GM23338 (cell line): ENCODE measurements around the gene CDK5R2. TPM values are rescaled to one million over a fixed set of nuclear protein-coding genes. Genes with fewer than 3 reads are reported as not detected.

Experiments
- ATAC-seq: fragments of 200-7000 bp; cut with Tn5 transposase; 3 replicates; pipeline ENCODE4 v1.9.1; 2020
- DNase-seq: peaks from one replicate; pipeline ENCODE4 v3.0.0-alpha.2; 2015; ENCODE audit warnings: low spot score
- H2AFZ ChIP-seq: fragments of 200-600 bp; sonication (generic); 2 replicates; pipeline ENCODE4 v1.8.0; 2016; ENCODE audit warnings: antibody characterized with exemption, mild to moderate bottlenecking, moderate library complexity
- H3F3A ChIP-seq: fragments of 200-600 bp; sonication (generic); replicated peaks from 2 replicates; pipeline ENCODE4 v1.8.0; 2017; ENCODE audit warnings: antibody characterized with exemption, mixed run types, low read depth
- H3K27ac ChIP-seq: fragments of 200-600 bp; sonication (generic); 2 replicates; pipeline ENCODE4 v1.6.1; 2016; ENCODE audit warnings: low read depth
- H3K27me3 ChIP-seq: fragments of 200-600 bp; sonication (generic); 2 replicates; pipeline ENCODE4 v1.8.0; 2016; ENCODE audit warnings: mild to moderate bottlenecking, mixed run types, moderate library complexity; ENCODE audit not compliant: insufficient read depth
- H3K36me3 ChIP-seq: fragments of 200-600 bp; sonication (generic); 2 replicates; pipeline ENCODE4 v1.8.0; 2016; ENCODE audit warnings: mild to moderate bottlenecking; ENCODE audit not compliant: insufficient read depth
- H3K4me1 ChIP-seq: fragments of 200-600 bp; sonication (generic); 2 replicates; pipeline ENCODE4 v1.8.0; 2016; ENCODE audit warnings: mild to moderate bottlenecking, moderate library complexity; ENCODE audit not compliant: insufficient read depth
- H3K4me2 ChIP-seq: fragments of 200-600 bp; sonication (generic); 2 replicates; pipeline ENCODE4 v1.7.1; 2017; ENCODE audit warnings: mixed run types
- H3K4me3 ChIP-seq: fragments of 200-600 bp; sonication (generic); 2 replicates; pipeline ENCODE4 v1.6.1; 2016; ENCODE audit warnings: mixed run types
- H3K79me2 ChIP-seq: fragments of 200-600 bp; sonication (generic); replicated peaks from 2 replicates; pipeline ENCODE4 v1.8.0; 2017; ENCODE audit warnings: mild to moderate bottlenecking; ENCODE audit not compliant: insufficient read depth
- H3K9me2 ChIP-seq: fragments of 200-600 bp; sonication (generic); 2 replicates; pipeline ENCODE4 v1.8.0; 2017; ENCODE audit not compliant: insufficient read depth
- H4K20me1 ChIP-seq: fragments of 200-600 bp; sonication (generic); replicated peaks from 2 replicates; pipeline ENCODE4 v1.8.0; 2017; ENCODE audit warnings: mild to moderate bottlenecking; ENCODE audit not compliant: insufficient read depth
- H3K27ac Mint-ChIP-seq: 2 replicates; pipeline ENCODE4 v1.8.0; 2020; ENCODE audit warnings: inconsistent platforms, mild to moderate bottlenecking, moderate library complexity, mixed read lengths
- H3K27me3 Mint-ChIP-seq: 3 replicates; pipeline ENCODE4 v1.8.0; 2022; ENCODE audit warnings: low read depth, mild to moderate bottlenecking, moderate library complexity, mixed read lengths, inconsistent platforms; ENCODE audit not compliant: insufficient read depth, poor library complexity
- H3K36me3 Mint-ChIP-seq: 3 replicates; pipeline ENCODE4 v1.8.0; 2021; ENCODE audit warnings: low read depth, mild to moderate bottlenecking, inconsistent platforms, moderate library complexity, mixed read lengths
- H3K4me1 Mint-ChIP-seq: 3 replicates; pipeline ENCODE4 v1.8.0; 2020; ENCODE audit warnings: mild to moderate bottlenecking, inconsistent platforms, mixed read lengths
- H3K4me3 Mint-ChIP-seq: 3 replicates; pipeline ENCODE4 v1.8.0; 2021; ENCODE audit warnings: moderate library complexity, mild to moderate bottlenecking, inconsistent platforms, mixed read lengths
- H3K9me3 Mint-ChIP-seq: 3 replicates; pipeline ENCODE4 v1.8.0; 2020; ENCODE audit warnings: moderate library complexity, mild to moderate bottlenecking, inconsistent platforms, mixed read lengths
- CREB1 ChIP-seq: fragments of 250-450 bp; sonication (Bioruptor Pico); IDR thresholded peaks from 2 replicates; pipeline ENCODE4 v1.5.0; 2020; ENCODE audit warnings: low read depth, mild to moderate bottlenecking, moderate library complexity
- EZH2 ChIP-seq: fragments of 200-600 bp; sonication (generic); IDR thresholded peaks from one replicate; pipeline ENCODE4 v1.8.0; 2017; ENCODE audit warnings: antibody characterized with exemption, mild to moderate bottlenecking, low read depth; ENCODE audit not compliant: unreplicated experiment
- EZH2phosphoT487 ChIP-seq: fragments of 200-600 bp; sonication (generic); IDR thresholded peaks from one replicate; pipeline ENCODE4 v1.8.1; 2018; ENCODE audit warnings: antibody characterized with exemption; ENCODE audit not compliant: unreplicated experiment
- JUNB ChIP-seq: IDR thresholded peaks from one replicate; pipeline ENCODE4 v1.6.1; 2016; ENCODE audit warnings: antibody characterized with exemption; ENCODE audit not compliant: unreplicated experiment
- NANOG ChIP-seq: IDR thresholded peaks from 2 replicates; pipeline ENCODE4 v1.6.1; 2016; ENCODE audit warnings: antibody characterized with exemption, borderline replicate concordance
- POLR2AphosphoS5 ChIP-seq: IDR thresholded peaks from 2 replicates; pipeline ENCODE4 v1.6.1; 2016; ENCODE audit warnings: antibody characterized with exemption, low read depth
- STAT1 ChIP-seq: IDR thresholded peaks from one replicate; pipeline ENCODE4 v1.6.1; 2016; ENCODE audit warnings: antibody characterized with exemption; ENCODE audit not compliant: unreplicated experiment
- ZNF114 ChIP-seq: fragments of 250-450 bp; sonication (Bioruptor Pico); IDR thresholded peaks from 2 replicates; pipeline ENCODE4 v1.5.0; 2020; ENCODE audit warnings: mild to moderate bottlenecking, moderate library complexity
- ZNF331 ChIP-seq: fragments of 250-450 bp; sonication (Bioruptor Pico); IDR thresholded peaks from 2 replicates; pipeline ENCODE4 v1.5.0; 2020; ENCODE audit warnings: low read depth, mild to moderate bottlenecking, moderate library complexity
- polyA plus RNA-seq: library from polyadenylated mRNA; unstranded; fragments of >200 nt; fragmentation: Nextera tagmentation; extraction: Ambion mirVana; gene quantifications from 2 replicates; pipeline ENCODE4 v1.2.1, GENCODE V29; 2016
- total RNA-seq: library from RNA; depleted of rRNA; stranded (reverse); fragments of >200 nt; shearing (Covaris generic); gene quantifications from 2 replicates; pipeline ENCODE4 v1.2.3, GENCODE V29; 2014
- TF ChIP-seq, protein P1 (sequence below): IDR thresholded peaks from one replicate; pipeline ENCODE4 v1.6.1; 2018; ENCODE audit warnings: antibody characterized with exemption; ENCODE audit not compliant: unreplicated experiment
- TF ChIP-seq, protein P2 (sequence below): fragments of 250-450 bp; sonication (Bioruptor Pico); IDR thresholded peaks from 2 replicates; pipeline ENCODE4 v1.5.0; 2020; ENCODE audit warnings: mild to moderate bottlenecking, moderate library complexity
- TF ChIP-seq, protein P3 (sequence below): IDR thresholded peaks from 2 replicates; pipeline ENCODE4 v1.6.1; 2016; ENCODE audit warnings: antibody characterized with exemption
- TF ChIP-seq, protein P4 (sequence below), 2 experiments: fragments of 200-600 bp in 1 of 2; sonication (generic) in 1 of 2; conservative IDR thresholded peaks; 2 replicates each; pipeline versions ENCODE4 v1.5.1 to v1.6.1; 2016 to 2017; ENCODE audit warnings: antibody characterized with exemption in 2 of 2, low read depth in 2 of 2, mild to moderate bottlenecking in 2 of 2, moderate library complexity in 1 of 2

The CDK5R2 gene
- total and polyA plus RNA-seq, 2 experiments from 2014 or later = 0.56 TPM; not detected in 1

DNA sequence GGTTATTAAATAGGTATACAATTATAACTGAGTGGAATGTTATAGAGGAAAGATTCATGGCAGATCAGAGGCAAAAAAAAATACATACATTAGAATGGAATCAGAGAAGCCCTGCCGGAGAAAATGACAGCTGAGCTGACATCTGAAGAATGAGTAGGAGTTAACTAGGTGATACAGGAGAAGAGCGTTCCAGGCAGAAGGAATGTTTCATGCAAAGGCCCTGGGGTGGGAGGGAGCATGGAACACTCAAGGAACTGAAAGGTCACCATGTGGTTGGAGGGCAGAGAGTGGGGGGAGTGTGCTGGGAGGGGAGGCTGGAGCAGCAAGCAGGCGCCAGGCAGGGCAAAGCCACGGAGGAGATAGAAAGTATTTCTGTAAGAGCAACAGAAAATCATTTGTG lies 31.6 kb upstream of the CDK5R2 start:
- H3K36me3 Mint-ChIP-seq = peaks cover 33% of the 10 kb centered on the region
- H3K27me3 Mint-ChIP-seq = peaks cover 8% of the 10 kb centered on the region
- TF ChIP-seq STAT1 (no peak), JUNB (no peak), NANOG (no peak), EZH2 (no peak), CREB1 (CRISPR knock-in tag) (no peak), POLR2AphosphoS5 (no peak), ZNF331 (no peak), ZNF114 (no peak), EZH2phosphoT487 (no peak)
- TF ChIP-seq, protein P1, sequence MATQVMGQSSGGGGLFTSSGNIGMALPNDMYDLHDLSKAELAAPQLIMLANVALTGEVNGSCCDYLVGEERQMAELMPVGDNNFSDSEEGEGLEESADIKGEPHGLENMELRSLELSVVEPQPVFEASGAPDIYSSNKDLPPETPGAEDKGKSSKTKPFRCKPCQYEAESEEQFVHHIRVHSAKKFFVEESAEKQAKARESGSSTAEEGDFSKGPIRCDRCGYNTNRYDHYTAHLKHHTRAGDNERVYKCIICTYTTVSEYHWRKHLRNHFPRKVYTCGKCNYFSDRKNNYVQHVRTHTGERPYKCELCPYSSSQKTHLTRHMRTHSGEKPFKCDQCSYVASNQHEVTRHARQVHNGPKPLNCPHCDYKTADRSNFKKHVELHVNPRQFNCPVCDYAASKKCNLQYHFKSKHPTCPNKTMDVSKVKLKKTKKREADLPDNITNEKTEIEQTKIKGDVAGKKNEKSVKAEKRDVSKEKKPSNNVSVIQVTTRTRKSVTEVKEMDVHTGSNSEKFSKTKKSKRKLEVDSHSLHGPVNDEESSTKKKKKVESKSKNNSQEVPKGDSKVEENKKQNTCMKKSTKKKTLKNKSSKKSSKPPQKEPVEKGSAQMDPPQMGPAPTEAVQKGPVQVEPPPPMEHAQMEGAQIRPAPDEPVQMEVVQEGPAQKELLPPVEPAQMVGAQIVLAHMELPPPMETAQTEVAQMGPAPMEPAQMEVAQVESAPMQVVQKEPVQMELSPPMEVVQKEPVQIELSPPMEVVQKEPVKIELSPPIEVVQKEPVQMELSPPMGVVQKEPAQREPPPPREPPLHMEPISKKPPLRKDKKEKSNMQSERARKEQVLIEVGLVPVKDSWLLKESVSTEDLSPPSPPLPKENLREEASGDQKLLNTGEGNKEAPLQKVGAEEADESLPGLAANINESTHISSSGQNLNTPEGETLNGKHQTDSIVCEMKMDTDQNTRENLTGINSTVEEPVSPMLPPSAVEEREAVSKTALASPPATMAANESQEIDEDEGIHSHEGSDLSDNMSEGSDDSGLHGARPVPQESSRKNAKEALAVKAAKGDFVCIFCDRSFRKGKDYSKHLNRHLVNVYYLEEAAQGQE = no peak
- TF ChIP-seq, protein P2, sequence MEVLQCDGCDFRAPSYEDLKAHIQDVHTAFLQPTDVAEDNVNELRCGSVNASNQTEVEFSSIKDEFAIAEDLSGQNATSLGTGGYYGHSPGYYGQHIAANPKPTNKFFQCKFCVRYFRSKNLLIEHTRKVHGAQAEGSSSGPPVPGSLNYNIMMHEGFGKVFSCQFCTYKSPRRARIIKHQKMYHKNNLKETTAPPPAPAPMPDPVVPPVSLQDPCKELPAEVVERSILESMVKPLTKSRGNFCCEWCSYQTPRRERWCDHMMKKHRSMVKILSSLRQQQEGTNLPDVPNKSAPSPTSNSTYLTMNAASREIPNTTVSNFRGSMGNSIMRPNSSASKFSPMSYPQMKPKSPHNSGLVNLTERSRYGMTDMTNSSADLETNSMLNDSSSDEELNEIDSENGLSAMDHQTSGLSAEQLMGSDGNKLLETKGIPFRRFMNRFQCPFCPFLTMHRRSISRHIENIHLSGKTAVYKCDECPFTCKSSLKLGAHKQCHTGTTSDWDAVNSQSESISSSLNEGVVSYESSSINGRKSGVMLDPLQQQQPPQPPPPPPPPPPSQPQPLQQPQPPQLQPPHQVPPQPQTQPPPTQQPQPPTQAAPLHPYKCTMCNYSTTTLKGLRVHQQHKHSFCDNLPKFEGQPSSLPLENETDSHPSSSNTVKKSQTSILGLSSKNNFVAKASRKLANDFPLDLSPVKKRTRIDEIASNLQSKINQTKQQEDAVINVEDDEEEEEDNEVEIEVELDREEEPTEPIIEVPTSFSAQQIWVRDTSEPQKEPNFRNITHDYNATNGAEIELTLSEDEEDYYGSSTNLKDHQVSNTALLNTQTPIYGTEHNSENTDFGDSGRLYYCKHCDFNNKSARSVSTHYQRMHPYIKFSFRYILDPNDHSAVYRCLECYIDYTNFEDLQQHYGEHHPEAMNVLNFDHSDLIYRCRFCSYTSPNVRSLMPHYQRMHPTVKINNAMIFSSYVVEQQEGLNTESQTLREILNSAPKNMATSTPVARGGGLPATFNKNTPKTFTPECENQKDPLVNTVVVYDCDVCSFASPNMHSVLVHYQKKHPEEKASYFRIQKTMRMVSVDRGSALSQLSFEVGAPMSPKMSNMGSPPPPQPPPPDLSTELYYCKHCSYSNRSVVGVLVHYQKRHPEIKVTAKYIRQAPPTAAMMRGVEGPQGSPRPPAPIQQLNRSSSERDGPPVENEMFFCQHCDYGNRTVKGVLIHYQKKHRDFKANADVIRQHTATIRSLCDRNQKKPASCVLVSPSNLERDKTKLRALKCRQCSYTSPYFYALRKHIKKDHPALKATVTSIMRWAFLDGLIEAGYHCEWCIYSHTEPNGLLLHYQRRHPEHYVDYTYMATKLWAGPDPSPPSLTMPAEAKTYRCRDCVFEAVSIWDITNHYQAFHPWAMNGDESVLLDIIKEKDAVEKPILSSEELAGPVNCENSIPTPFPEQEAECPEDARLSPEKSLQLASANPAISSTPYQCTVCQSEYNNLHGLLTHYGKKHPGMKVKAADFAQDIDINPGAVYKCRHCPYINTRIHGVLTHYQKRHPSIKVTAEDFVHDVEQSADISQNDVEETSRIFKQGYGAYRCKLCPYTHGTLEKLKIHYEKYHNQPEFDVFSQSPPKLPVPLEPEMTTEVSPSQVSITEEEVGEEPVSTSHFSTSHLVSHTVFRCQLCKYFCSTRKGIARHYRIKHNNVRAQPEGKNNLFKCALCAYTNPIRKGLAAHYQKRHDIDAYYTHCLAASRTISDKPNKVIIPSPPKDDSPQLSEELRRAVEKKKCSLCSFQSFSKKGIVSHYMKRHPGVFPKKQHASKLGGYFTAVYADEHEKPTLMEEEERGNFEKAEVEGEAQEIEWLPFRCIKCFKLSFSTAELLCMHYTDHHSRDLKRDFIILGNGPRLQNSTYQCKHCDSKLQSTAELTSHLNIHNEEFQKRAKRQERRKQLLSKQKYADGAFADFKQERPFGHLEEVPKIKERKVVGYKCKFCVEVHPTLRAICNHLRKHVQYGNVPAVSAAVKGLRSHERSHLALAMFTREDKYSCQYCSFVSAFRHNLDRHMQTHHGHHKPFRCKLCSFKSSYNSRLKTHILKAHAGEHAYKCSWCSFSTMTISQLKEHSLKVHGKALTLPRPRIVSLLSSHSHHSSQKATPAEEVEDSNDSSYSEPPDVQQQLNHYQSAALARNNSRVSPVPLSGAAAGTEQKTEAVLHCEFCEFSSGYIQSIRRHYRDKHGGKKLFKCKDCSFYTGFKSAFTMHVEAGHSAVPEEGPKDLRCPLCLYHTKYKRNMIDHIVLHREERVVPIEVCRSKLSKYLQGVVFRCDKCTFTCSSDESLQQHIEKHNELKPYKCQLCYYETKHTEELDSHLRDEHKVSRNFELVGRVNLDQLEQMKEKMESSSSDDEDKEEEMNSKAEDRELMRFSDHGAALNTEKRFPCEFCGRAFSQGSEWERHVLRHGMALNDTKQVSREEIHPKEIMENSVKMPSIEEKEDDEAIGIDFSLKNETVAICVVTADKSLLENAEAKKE = no peak
- TF ChIP-seq, protein P3, sequence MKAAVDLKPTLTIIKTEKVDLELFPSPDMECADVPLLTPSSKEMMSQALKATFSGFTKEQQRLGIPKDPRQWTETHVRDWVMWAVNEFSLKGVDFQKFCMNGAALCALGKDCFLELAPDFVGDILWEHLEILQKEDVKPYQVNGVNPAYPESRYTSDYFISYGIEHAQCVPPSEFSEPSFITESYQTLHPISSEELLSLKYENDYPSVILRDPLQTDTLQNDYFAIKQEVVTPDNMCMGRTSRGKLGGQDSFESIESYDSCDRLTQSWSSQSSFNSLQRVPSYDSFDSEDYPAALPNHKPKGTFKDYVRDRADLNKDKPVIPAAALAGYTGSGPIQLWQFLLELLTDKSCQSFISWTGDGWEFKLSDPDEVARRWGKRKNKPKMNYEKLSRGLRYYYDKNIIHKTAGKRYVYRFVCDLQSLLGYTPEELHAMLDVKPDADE = no peak
- TF ChIP-seq, protein P4, sequence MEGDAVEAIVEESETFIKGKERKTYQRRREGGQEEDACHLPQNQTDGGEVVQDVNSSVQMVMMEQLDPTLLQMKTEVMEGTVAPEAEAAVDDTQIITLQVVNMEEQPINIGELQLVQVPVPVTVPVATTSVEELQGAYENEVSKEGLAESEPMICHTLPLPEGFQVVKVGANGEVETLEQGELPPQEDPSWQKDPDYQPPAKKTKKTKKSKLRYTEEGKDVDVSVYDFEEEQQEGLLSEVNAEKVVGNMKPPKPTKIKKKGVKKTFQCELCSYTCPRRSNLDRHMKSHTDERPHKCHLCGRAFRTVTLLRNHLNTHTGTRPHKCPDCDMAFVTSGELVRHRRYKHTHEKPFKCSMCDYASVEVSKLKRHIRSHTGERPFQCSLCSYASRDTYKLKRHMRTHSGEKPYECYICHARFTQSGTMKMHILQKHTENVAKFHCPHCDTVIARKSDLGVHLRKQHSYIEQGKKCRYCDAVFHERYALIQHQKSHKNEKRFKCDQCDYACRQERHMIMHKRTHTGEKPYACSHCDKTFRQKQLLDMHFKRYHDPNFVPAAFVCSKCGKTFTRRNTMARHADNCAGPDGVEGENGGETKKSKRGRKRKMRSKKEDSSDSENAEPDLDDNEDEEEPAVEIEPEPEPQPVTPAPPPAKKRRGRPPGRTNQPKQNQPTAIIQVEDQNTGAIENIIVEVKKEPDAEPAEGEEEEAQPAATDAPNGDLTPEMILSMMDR (conservative IDR thresholded peaks at IDR 0.05; ENCODE audit: low read depth in 2 of 2) = no peak
- no peak overlapping the region for H3K27ac Mint-ChIP-seq
- H3K4me3 Mint-ChIP-seq = no peak overlapping the region
- Histone ChIP-seq H3K79me2 (no peaks in the 10 kb centered on the region), H3F3A (no peaks in the 10 kb centered on the region), H3K36me3 (no peaks in the 10 kb centered on the region), H2AFZ (no peak overlapping the region), H3K4me1 (no peaks in the 10 kb centered on the region), H3K9me2 (0 out of 2 replicates have a peak, but pooled peaks cover 4% of the 10 kb centered on the region), H3K27me3 (peaks cover 4% of the 10 kb centered on the region; the same call in 1 of the 2 replicates), H3K4me3 (no peak overlapping the region), H4K20me1 (no peaks in the 10 kb centered on the region), H3K4me2 (no peak overlapping the region), H3K27ac (no peak overlapping the region)
- ATAC-seq = no peak
- H3K9me3 Mint-ChIP-seq = peaks cover 46% of the 10 kb centered on the region
- H3K4me1 Mint-ChIP-seq = no peaks in the 10 kb centered on the region; the same call in 2 of the 3 replicates
- no peak for DNase-seq
